ENCODE results near the gene ARHGEF10L.

DNA sequence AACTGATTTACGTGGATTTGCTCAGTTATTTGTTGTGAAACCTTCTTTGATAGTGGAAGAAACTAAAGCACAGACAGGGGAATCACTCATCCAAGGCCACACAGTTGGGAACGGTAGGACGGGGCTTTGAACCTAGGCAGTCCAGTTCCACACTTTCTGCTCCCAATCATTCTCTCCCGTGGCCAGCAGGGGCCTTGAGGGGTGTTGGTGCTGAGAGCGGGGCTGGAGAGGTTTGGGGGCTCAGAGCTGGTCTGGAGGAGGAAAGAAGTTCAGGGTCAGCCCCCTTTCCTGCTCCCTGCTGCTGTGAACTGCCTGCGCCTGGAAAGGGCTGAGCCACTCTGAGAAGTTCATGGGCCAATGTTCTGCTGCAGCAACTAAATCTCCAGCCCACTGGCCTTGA, 184.2 kb downstream of the ARHGEF10L start:
- TF ChIP-seq POLR2AphosphoS5 (IDR thresholded peaks at IDR 0.05; ENCODE audit: insufficient read depth in 1 of 2, low read depth in 1 of 2), result no peak
- TF ChIP-seq, protein P1, sequence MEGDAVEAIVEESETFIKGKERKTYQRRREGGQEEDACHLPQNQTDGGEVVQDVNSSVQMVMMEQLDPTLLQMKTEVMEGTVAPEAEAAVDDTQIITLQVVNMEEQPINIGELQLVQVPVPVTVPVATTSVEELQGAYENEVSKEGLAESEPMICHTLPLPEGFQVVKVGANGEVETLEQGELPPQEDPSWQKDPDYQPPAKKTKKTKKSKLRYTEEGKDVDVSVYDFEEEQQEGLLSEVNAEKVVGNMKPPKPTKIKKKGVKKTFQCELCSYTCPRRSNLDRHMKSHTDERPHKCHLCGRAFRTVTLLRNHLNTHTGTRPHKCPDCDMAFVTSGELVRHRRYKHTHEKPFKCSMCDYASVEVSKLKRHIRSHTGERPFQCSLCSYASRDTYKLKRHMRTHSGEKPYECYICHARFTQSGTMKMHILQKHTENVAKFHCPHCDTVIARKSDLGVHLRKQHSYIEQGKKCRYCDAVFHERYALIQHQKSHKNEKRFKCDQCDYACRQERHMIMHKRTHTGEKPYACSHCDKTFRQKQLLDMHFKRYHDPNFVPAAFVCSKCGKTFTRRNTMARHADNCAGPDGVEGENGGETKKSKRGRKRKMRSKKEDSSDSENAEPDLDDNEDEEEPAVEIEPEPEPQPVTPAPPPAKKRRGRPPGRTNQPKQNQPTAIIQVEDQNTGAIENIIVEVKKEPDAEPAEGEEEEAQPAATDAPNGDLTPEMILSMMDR (IDR thresholded peaks at IDR 0.05), result no peak

Data from vagina (tissue), 2 donors.